GM21360 (cell line): Measurements from ENCODE around the gene PCSK4.
A peak's percentile ranks its signal among the peaks of the same experiment; 100 is the strongest.
"Not testable (repeated sequence)": the region's sequence is repeated elsewhere in the genome, so short reads cannot be mapped to it uniquely, and the experiment has no call there.

Experiments used
- ATAC-seq: cut with Tn5 transposase; IDR thresholded peaks from one replicate; pipeline ENCODE4 v1.9.1; 2021; ENCODE audit warnings: mild to moderate bottlenecking, moderate library complexity; ENCODE audit not compliant: unreplicated experiment

Gene PCSK4

GRCh38 chr19:1490311-1491113 is at the start of gene PCSK4:
Gene PCSK4, minus strand, starts transcription at chr19:1490350. Its CDS starts 4 bp downstream, at chr19:1490346.
- ATAC-seq = peak; percentile 74

- ATAC-seq = not testable (repeated sequence)
Measured at GRCh38 chr19:1539749-1540148, 49.6 kb upstream of the PCSK4 start.

GRCh38 chr19:1538978-1539377 is 48.8 kb upstream of the PCSK4 start:
- no peak for ATAC-seq

DNA sequence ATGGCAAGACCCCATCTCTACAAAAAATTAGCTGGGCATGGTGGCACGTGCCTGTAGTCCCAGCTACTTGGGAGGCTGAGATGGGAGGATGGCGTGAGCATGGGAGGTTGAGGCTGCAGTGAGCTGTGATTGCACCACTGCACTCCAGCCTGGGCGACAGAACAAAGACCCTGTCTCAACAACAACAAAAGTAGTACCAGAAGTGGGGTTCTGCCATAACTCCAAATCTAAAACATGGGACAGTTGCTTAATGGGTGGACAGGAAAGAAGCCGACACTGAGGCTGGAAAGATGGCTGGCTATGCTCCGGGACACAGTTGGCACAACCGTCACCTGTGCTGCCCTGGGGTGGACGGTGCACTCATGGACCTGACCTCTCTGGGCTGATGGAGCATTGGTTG is 45.5 kb upstream of the PCSK4 start:
- not testable (repeated sequence) for ATAC-seq

DNA sequence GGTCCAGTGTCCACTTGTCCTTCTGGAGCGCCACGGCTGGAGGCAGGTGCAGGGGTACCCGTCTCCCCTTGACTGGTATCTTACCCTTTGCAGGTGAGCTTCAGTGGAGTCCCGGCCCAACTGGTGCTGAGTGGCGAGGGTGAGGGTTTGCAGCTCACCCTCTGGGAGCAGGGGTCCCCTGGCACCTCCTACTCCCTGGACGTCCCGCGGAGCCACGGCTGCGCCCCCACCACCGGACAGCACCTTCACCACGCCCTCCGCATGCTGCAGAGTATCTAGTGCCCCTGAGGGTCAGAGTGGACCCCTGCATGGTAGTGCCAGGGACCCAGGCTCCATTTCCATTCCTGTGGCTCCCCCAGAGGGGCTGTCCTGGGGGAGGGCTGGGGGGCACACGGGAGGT is 44.8 kb upstream of the PCSK4 start:
- no peak for ATAC-seq

DNA sequence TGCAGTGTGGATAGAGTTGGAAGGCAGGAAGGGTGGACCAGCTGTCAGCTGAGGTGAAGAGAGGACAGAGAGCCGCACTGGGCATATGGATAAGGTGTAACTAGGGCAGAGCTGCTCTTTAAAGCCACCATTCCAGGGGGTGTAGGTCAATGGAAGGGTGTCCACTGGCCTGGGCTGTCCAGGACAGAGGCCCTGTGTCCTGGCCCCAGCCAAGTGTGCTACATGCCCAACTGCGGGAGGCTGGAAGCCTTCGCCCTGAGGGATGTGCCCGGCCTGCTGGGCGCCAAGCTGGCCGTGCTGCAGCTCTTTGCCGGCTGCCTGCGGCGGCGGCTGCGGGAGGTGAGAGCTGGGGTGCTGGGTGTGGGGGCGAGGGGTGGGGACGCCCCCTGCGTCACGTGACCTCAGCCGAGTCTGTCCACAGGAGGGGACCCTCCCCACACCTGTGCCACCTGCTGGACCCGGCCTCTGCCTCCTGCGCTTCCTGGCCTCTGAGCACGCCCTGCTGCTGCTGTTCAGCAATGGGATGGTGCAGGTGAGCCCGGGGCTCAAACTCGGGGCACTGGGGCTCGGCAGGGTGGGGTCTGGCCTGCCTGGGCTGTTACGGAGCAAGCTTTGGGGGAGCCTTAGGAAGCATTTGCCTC is 43.5 kb upstream of the PCSK4 start:
- ATAC-seq = no peak

DNA sequence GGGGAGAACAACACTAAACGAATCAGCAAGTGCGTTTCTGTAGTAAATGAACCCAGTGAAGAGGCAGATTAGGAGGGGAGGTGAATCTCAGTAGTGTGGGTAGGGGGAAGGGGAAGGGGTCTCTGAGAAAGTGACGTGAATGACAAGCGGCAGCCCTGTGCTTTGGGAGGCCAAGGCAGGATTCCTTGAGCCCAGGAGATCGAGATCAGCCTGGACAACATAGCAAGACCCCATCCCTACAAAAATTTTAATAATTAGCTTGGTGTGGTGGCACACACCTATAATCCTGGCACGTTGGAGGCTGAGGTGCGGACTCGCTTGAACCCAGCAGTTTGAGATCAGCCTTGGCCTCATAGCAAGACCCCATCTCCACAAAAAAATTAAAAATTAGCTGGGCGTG is 41.9 kb upstream of the PCSK4 start:
- ATAC-seq = no peak

DNA sequence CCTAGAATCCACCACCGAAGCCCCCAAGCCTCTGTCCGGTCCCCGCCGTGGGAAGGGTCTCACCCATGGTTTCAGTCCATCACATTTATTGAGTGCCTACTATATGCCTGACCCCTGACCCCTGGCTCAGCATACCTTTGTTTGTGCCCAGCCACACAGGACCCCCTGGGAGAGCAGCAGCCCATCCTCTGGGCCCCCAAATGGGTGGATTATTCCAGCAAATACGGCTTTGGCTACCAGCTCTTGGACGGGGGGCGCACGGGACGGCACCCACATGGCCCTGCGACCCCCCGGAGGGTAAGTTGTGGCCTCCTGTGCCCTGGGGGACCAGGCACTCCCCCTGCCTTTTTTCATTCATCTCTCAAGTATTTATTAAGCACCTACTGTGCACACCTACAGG is 41.4 kb upstream of the PCSK4 start:
- ATAC-seq = no peak

GRCh38 chr19:1530856-1531255 is 40.7 kb upstream of the PCSK4 start:
- not testable (repeated sequence) for ATAC-seq

DNA sequence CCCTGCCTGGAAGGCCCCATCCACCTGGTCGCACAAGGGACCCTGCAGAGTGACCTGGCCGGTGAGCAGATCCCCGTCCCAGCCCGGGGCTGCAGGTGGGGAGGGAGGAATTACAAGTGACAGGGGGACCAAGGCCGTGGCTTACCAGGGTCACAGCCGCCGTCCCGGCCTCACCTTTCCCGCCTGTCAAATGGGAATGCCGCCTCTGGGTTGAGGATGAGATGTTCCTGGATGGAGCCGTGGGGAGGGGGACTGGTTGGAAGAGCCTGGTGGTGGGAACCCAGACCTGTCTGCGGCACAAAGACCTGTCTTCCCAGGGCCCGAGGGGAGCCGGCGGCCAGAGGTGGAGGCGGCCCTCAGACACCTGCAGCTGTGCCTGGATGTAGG is 39.3 kb upstream of the PCSK4 start:
- ATAC-seq = no peak

DNA sequence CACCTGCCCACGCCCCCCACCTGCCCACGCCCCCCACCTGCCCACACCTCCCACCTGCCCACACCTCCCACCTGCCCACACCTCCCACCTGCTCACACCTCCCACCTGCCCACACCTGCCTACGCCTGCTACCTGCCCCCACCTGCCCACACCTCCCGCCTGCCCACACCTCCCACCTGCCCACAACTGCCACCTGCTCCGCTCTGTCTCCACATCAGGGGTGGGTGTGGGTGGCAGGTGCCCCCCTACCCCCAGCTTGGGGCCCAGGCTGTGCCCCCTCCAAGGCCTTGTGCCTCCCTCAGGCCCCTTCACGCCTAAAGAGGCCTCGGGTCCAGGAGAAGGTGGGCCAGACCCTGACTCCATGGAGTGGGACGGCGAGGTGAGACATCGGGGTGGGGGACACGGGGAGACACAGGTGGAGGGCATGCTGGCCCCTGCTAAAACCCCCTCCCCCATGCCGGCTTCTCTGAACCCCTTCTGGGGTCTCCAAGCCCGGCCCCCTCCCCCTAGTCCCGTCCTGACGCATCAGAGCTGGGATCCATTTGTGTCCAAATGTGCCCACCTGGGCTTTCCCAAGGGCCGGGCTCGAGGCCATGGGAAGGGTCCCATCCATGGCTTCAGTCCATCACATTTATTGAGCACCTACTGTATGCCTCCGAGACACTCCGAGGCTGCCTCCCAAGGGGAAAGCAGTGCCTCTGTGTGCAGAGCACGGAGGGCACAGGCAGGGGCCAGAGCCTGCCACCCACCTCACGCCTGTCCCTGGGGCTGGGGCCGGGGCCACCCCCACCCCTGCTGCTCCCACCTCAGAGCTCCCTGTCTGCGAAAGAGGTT is 38.7 kb upstream of the PCSK4 start:
- ATAC-seq = no peak

GRCh38 chr19:1527650-1528309 is 37.6 kb upstream of the PCSK4 start:
- ATAC-seq = no peak

- ATAC-seq = no peak
Measured at GRCh38 chr19:1526979-1527649, 37.0 kb upstream of the PCSK4 start.

GRCh38 chr19:1526066-1526778 is 36.1 kb upstream of the PCSK4 start:
- ATAC-seq = no peak

DNA sequence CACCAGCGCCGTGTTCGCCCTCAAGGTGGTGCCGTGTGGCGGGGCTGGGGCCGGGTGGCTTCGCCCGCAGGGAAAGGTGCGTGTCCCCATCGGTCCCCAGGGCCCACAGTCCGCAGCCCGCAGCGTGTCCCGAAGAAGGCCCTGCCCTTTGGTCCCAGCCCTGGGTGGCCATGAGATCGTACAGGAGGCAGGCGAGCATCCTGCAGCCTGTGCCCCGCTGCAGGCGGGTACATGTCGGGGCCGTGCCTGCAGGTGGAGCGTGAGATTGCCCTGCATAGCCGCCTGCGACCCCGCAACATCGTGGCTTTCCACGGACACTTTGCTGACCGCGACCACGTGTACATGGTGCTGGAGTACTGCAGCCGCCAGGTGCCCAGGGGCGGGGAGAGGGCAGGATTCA is 35.2 kb upstream of the PCSK4 start:
- no peak for ATAC-seq

DNA sequence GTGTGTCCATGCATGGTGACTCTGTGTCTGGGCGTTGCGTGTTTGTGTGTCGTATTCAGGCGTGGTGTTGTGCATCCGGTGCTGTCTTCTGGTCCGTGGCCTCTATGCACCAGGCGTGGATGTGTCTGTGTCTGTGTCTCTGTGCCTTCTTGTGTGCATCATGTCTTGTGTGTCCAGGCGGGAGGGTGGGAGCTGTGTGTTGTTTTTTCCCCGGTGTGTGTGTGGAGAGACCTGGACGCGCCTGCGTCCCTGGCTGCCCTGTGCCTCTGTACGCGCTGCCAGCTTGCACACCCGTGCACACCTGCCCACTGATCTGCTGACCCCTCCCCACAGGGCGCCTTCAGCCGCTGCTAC is 34.8 kb upstream of the PCSK4 start:
- ATAC-seq = no peak

DNA sequence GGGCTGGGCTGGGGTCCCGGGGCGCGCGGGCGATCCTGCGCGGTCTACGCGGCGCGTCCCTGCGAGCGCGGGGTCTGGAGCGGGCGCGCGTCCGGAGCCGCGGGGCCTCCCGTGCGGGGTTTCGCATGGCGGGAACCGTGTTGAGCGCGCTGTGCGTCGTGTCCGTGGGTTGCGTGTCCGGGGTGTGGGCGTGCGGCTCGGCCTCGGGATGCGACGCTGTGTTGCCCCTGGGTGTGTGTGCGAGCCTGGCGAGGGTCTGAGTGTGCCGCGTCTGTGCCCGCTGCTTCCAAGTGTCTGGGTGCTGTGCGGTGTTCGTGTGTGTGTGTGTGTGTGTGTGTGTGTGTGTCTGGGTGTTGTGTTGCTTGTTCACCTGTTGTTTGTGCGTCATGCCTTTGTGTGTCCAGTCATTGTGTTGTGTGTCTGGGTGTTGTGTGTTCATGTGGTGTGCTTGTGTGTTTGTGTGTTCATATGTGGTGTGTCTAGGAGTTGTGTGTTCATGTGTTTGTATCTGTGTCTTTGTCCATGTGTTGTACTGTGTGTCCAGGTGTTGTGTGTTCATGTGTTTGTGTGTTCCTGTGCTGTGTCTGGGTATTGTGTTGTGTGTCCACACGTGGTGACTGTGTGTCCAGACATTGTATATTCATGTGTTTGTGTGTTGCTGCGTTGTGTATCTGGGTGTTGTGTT is 34.3 kb upstream of the PCSK4 start:
- no peak for ATAC-seq

DNA sequence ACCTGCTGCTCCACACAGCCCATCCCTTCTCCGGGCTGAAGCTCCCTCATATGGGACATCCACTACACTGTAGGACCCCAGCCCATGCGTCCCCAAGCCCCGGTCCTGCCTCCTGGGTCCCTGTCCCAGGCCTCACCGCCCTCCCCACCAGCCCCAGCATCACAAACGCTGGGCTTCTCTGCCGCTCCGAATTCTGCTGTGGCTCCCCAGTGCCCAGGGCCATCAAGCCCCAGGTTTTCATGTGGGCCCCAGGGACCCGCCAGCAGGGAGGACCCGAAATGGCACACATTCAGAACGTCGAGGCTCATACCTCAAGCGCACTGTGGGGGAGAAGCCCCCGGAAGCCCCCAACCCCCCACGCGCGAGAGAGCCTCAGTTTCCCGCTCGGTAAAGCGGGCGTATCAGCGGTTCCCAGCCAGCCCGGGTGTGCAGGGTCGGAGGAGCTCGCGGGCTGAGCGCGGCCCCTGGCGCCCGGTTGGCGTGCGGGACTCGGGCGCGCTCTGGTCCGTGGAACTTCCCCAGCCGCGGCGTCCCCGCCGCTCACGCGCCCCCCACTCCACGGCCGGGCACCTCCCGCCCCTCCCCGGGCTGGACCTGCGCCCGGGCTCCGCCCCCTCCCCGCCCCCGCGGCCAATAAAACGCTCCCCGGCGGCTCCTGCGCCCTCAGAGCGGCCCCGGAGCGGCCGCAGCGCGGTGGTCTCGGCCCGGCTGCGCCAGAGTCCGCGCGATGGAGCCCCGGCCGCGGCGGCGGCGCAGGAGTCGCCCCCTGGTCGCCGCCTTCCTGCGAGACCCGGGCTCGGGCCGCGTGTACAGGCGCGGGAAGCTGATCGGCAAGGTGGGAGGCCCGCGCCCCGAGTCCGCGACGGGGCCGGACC is 33.5 kb upstream of the PCSK4 start, which contains the start of gene PLK5:
Gene PLK5 (plus strand): TSS at position 666 of the 875 bp plus-strand sequence. CDS start 2,920 bp downstream, outside the sequence.
- ATAC-seq = no peak
